HCT116 (cell line): ENCODE data around the gene KRTCAP3. TPM values are rescaled to one million over a fixed set of nuclear protein-coding genes. Genes with fewer than 3 reads are reported as not detected.
A peak's percentile ranks its signal among the peaks of the same experiment; 100 is the strongest.

ENCODE experiments used
- ATAC-seq: fragments of 200-7000 bp; cut with Tn5 transposase; 2 replicates; pipeline ENCODE4 v1.9.1; 2020; ENCODE audit warnings: mild to moderate bottlenecking, moderate library complexity
- BruUV-seq: library from RNA; stranded (reverse); fragments of 400-500 nt; replicated peaks from 2 replicates; lab custom pipeline; 2021; lab: Mats Ljungman, UMichigan
- CTCF ChIA-PET: fragments of 300-600 bp; sonication (Branson Sonifier 250); formaldehyde crosslinking; loops from one replicate; lab custom pipeline; 2021; ENCODE audit warnings: antibody characterized with exemption; lab: Charles Lee
- POLR2A ChIA-PET: fragments of 300-600, 350-600 bp; sonication (Branson Sonifier 250); formaldehyde crosslinking; loops from one replicate; lab custom pipeline; 2021; ENCODE audit warnings: antibody characterized with exemption; lab: Charles Lee
- RAD21 ChIA-PET, 2 experiments: fragments of 300-600 bp; sonication (Branson Sonifier 250); formaldehyde crosslinking; loops; one replicate each; lab custom pipeline; 2023; ENCODE audit warnings: low total read pairs in 2 of 2; ENCODE audit not compliant: uncharacterized antibody in 2 of 2, unreplicated experiment in 2 of 2, low non-redundant PET in 1 of 2; lab: Charles Lee
- DNase-seq: peaks from one replicate; pipeline ENCODE4 v3.0.0-alpha.2; 2010; ENCODE audit warnings: low read depth, low spot score
- H2AFZ ChIP-seq: fragments of 200-600 bp; shearing (Covaris generic), sonication (generic); 2 replicates; pipeline ENCODE4 v1.6.1; 2017; ENCODE audit warnings: low read depth, mixed run types, mixed read lengths, antibody characterized with exemption, low read length; ENCODE audit not compliant: poor library complexity, severe bottlenecking
- H3K27ac ChIP-seq: 2 replicates; pipeline ENCODE4 v1.5.1; 2012; ENCODE audit warnings: low read depth, low read length
- H3K27me3 ChIP-seq: fragments of 200-600 bp; sonication (generic); 2 replicates; pipeline ENCODE4 v1.6.1; 2016; ENCODE audit warnings: mixed run types, low read length, mixed read lengths; ENCODE audit not compliant: insufficient read depth
- H3K36me3 ChIP-seq, 2 experiments: fragments of 200-500 bp in 1 of 2; fragments of 200-600 bp in 1 of 2; sonication (Bioruptor generic) in 1 of 2; sonication (generic) in 1 of 2; 2 replicates each; pipeline versions ENCODE4 v1.5.1 to v1.6.1; 2014 to 2016; ENCODE audit warnings: low read length in 2 of 2, inconsistent platforms in 1 of 2, mixed read lengths in 1 of 2, mixed run types in 1 of 2; ENCODE audit not compliant: insufficient read depth in 2 of 2, control insufficient read depth in 1 of 2
- H3K4me1 ChIP-seq, 2 experiments: fragments of 200-600 bp in 1 of 2; sonication (generic) in 1 of 2; 2 replicates each; pipeline versions ENCODE4 v1.5.1 to v1.6.1; 2012 to 2017; ENCODE audit warnings: low read length in 2 of 2, inconsistent platforms in 1 of 2, mild to moderate bottlenecking in 1 of 2, mixed read lengths in 1 of 2, mixed run types in 1 of 2, moderate library complexity in 1 of 2; ENCODE audit not compliant: insufficient read depth in 2 of 2, control insufficient read depth in 1 of 2
- H3K4me2 ChIP-seq: fragments of 200-600 bp; sonication (generic); 2 replicates; pipeline ENCODE4 v1.6.1; 2017; ENCODE audit warnings: mixed run types, low read length, mixed read lengths
- H3K4me3 ChIP-seq, 2 experiments: fragments of 200-600 bp in 1 of 2; sonication (generic) in 1 of 2; replicated peaks in 1 of 2; 2 replicates each; pipeline ENCODE4 v1.5.1; 2011 to 2016; ENCODE audit warnings: low read length in 2 of 2, control low read depth in 1 of 2, low read depth in 1 of 2, mild to moderate bottlenecking in 1 of 2, mixed read lengths in 1 of 2, mixed run types in 1 of 2
- H3K79me2 ChIP-seq: fragments of 200-600 bp; sonication (generic); 2 replicates; pipeline ENCODE4 v1.6.1; 2017; ENCODE audit warnings: mild to moderate bottlenecking, mixed run types, low read length, moderate library complexity, mixed read lengths; ENCODE audit not compliant: insufficient read depth
- H3K9ac ChIP-seq: fragments of 200-600 bp; sonication (generic); 2 replicates; pipeline ENCODE4 v1.6.1; 2016; ENCODE audit warnings: low read length, mixed read lengths
- H3K9me2 ChIP-seq: fragments of 200-600 bp; sonication (generic), shearing (Covaris generic); 2 replicates; pipeline ENCODE4 v1.6.1; 2017; ENCODE audit warnings: mixed run types, mild to moderate bottlenecking, moderate library complexity; ENCODE audit not compliant: insufficient read depth
- H3K9me3 ChIP-seq, 2 experiments: fragments of 200-500 bp in 1 of 2; fragments of 200-600 bp in 1 of 2; sonication (Bioruptor generic) in 1 of 2; sonication (generic) in 1 of 2; 2 replicates each; pipeline ENCODE4 v1.6.1; 2014 to 2017; ENCODE audit warnings: low read length in 2 of 2, mixed read lengths in 2 of 2, inconsistent platforms in 1 of 2, low read depth in 1 of 2, mild to moderate bottlenecking in 1 of 2, mixed run types in 1 of 2, moderate library complexity in 1 of 2; ENCODE audit not compliant: control insufficient read depth in 1 of 2, insufficient read depth in 1 of 2
- H4K20me1 ChIP-seq: fragments of 200-600 bp; sonication (generic), shearing (Covaris generic); 2 replicates; pipeline ENCODE4 v1.6.1; 2017; ENCODE audit warnings: mixed run types, mild to moderate bottlenecking, moderate library complexity; ENCODE audit not compliant: insufficient read depth
- CBX3 ChIP-seq: IDR thresholded peaks from 2 replicates; pipeline ENCODE4 v1.6.1; 2012; ENCODE audit warnings: low read depth
- CEBPB ChIP-seq: IDR thresholded peaks from 2 replicates; pipeline ENCODE4 v1.6.1; 2012; ENCODE audit warnings: low read depth
- FOSL1 ChIP-seq: IDR thresholded peaks from 2 replicates; pipeline ENCODE4 v1.6.1; 2012; ENCODE audit warnings: low read depth
- POLR2A ChIP-seq: IDR thresholded peaks from 2 replicates; pipeline ENCODE4 v1.7.0; 2011; ENCODE audit warnings: borderline replicate concordance; ENCODE audit not compliant: insufficient read depth, insufficient read length; ENCODE audit errors: extremely low read depth
- SP1 ChIP-seq: IDR thresholded peaks from 2 replicates; pipeline ENCODE4 v1.6.1; 2012; ENCODE audit warnings: low read depth
- YY1 ChIP-seq: IDR thresholded peaks from 2 replicates; pipeline ENCODE4 v1.6.1; 2011; ENCODE audit warnings: low read length, low read depth, moderate library complexity, mild to moderate bottlenecking; ENCODE audit not compliant: insufficient replicate concordance; ENCODE audit errors: extremely low read depth
- ZBTB33 ChIP-seq: IDR thresholded peaks from 2 replicates; pipeline ENCODE4 v1.6.1; 2011; ENCODE audit warnings: mild to moderate bottlenecking, low read length, moderate library complexity; ENCODE audit not compliant: insufficient replicate concordance; ENCODE audit errors: extremely low read depth
- intact Hi-C: fragments of 100-400 bp; cut with micrococcal nuclease; formaldehyde crosslinking; loops from 2 replicates; pipeline ENCODE4 v1.10.0; 2022
- total RNA-seq: library from RNA; stranded (reverse); gene quantifications from one replicate; pipeline ENCODE4 v1.2.1, GENCODE V29; 2021; ENCODE audit not compliant: unreplicated experiment

Gene KRTCAP3
- total RNA-seq, 1 experiment from 2014 or later: 65.7 TPM

GRCh38 chr2:27445615-27446014, 3.4 kb downstream of the KRTCAP3 start (continued):
- TF ChIP-seq ZBTB33 (no peak), CBX3 (no peak)

GRCh38 chr2:27446057-27446456, 3.9 kb downstream of the KRTCAP3 start:
- no peak for ATAC-seq
- Histone ChIP-seq H3K9me3 (no peaks in the 10 kb centered on the region), H3K79me2 (peaks cover 9% of the 10 kb centered on the region; the same call in 1 of the 2 replicates), H3K27ac (no peak overlapping the region), H3K4me1 (peaks cover 2 to 29% of the 10 kb centered on the region in 2 experiments; a peak in 2 of 4 replicates), H2AFZ (no peak overlapping the region), H3K27me3 (no peaks in the 10 kb centered on the region), H3K4me2 (peak overlapping the region; percentile 32; the same call in 1 of the 2 replicates), H3K36me3 (peaks cover 8 to 12% of the 10 kb centered on the region in 2 experiments; a peak in 3 of 4 replicates), H3K4me3 (no peak overlapping the region), H3K9me2 (no peaks in the 10 kb centered on the region), H3K9ac (no peak overlapping the region), H4K20me1 (no peaks in the 10 kb centered on the region)
- no peak for DNase-seq
- ChIA-PET RAD21 (no interaction called here), POLR2A (interaction anchor here (0.9 kb wide), 1 partner anchor 16 kb away, joined by 3 read pairs; no protein-coding TSS in a partner anchor), CTCF (interaction anchor here (0.6 to 0.8 kb wide), 2 partner anchors 15 to 238 kb away, joined by 3 read pairs; no protein-coding TSS in a partner anchor)
- intact Hi-C loops: loop anchor here (10.0 kb wide), 1 partner anchor 179 kb away; the partner anchor contains the start of genes CCDC121 and GPN1
- TF ChIP-seq SP1 (0 out of 2 replicates have a peak, but pooled peaks have one; percentile 17), FOSL1 (no peak), YY1 (peak; percentile 26), POLR2A (no peak), CEBPB (peak; percentile 95)
- BruUV-seq: no TSS peak
